Measurements from ENCODE around the gene ZNF593.

Gene ZNF593

GRCh38 chr1:26171084-26172072 lies 1.7 kb downstream of the ZNF593 start, which contains the start of gene ZNF593OS:
Gene ZNF593OS (minus strand): TSS chr1:26171832. CDS start chr1:26171661, 171 bp downstream.
- no peak for DNase-seq

DNA sequence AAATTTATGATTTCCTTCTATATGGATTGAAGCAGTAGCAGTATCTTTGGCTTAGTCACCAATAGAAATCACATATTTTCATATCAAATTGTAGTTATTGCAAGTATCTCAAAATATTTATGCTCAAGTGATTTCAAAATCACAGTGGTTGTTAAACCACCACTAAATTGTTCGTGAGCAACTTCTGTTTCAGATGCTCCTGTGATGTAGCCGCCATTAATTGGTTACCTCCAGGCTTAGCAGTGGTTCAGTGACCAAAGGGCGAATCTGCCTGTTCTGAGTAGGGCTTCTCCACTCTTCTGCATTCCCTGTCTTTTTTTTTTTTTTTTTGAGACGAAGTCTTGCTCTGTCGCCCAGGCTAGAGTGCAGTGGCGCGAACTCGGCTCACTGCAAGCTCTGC lies 5.6 kb downstream of the ZNF593 start:
- no peak for DNase-seq

- no peak for DNase-seq
Observed at GRCh38 chr1:26177182-26177684, 7.5 kb downstream of the ZNF593 start, which contains the start of gene CNKSR1. Gene CNKSR1 (plus strand): TSS chr1:26177491. CDS start chr1:26177548, 57 bp downstream.

GRCh38 chr1:26180010-26180506 lies 10.3 kb downstream of the ZNF593 start:
- DNase-seq: no peak

DNA sequence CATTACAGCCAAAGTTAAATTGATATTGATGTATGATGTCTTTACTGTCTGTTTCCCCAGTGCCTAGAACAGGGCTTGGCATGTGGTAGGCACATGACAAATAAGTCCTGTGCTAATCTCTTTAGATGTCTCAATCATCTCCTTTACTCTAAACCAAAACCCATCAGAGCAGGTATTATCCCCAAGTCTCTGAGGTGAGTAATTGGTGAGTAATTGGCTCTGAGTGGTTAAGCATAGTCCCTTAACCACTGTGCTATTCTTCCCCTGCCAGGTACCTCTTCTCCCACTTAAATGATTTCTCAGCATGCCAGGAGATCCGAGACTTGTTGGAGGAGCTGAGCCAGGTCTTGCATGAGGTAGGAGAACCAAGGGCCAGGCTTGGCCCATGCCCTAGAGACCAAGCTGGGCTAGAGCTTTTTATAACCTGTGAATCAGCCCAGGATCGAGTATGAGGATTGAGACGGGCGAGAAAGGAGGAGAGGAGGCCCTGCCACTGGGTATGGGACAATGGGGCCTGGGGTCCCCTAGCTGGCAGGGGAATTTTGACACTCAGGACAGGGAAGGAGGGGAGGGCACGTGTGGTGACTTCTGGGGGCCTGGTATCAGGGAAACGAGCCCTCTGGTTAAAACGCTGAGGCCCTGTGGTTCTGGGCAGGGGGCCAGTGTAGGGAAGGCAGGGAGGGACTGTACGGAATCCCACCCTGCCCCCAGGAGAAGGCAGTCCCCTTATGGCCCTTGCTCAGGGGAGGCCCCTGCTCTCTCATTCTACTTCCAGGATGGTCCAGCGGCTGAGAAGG lies 12.1 kb downstream of the ZNF593 start:
- DNase-seq: no peak

- no peak for DNase-seq
Observed at GRCh38 chr1:26182383-26182696, 12.6 kb downstream of the ZNF593 start.

GRCh38 chr1:26184086-26184485 lies 14.4 kb downstream of the ZNF593 start:
- no peak for DNase-seq

- DNase-seq: no peak
Observed at GRCh38 chr1:26184883-26185282, 15.2 kb downstream of the ZNF593 start.

DNA sequence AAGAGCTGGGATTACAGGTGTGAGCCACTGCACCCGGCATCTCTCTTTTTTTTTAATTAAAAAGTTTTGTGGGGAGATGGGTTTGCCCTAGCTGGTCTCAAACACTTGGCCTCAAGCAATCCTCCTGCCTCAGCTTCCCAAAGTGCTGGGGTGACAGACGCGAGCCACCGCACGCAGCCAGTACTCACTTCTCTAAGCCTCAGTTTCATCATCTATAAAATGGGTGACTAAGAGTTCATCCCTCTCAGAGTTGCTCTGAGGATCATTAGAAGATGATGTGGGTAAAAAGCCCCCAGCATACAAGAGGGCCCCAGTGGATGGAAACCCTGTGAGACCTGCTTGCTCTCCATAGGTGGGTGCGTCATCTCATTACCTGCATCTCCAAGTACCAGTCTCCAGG lies 18.2 kb downstream of the ZNF593 start:
- DNase-seq: no peak

DNA sequence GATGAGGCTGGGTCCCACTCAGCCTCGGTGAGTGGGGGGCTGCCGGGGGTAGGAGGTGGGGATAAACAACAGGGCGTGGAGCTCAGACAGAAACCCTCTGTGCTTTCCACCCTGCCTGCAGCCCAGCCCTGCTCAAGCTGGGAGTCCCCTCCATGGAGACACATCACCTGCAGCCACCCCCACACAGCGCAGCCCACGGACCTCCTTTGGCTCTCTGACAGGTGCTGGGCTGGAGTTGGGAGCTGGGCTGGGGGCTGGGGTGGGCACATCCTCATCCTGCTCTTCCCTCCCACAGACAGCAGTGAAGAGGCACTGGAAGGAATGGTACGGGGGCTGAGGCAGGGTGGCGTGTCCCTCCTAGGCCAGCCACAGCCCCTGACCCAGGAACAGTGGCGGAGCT lies 18.8 kb downstream of the ZNF593 start:
- no peak for DNase-seq

- no peak for DNase-seq
Observed at GRCh38 chr1:26189331-26189730, 19.6 kb downstream of the ZNF593 start.

- no peak for DNase-seq
Observed at GRCh38 chr1:26189751-26190275, 20.1 kb downstream of the ZNF593 start.

DNA sequence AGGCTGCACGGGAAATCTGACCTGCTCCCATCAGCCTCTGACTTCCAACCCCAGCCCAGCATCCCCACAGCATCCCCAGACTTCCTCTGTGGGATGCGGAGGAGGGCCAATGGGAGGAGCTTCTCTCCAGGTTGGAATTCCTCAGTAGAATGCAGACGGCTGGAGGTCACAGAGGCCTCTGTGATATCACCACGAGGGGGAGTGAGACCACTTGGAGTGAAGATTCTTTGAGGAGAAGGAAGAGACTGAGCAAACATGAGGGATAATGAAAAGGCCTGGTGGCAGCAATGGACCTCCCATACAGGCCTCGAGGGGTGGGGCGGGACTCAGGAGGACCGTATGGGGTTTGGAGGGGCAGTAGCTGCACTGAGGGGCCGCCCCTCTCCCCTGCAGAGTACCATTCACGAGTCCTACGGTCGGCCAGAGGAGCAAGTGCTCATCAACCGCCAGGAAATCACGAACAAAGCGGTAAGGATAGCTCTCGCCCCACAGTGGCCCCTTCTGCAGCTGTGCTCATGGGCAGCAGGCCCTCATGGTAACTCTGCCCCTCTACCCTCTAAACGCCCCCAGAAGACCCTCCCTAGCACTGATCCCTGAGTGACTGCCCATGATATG lies 20.8 kb downstream of the ZNF593 start, which contains the start of gene CATSPER4:
Gene CATSPER4, plus strand, starts transcription at position 230 of the 615 bp plus-strand sequence. Its CDS starts 26 bp downstream, at position 256.
- peak; percentile 28 to 38 for DNase-seq

DNA sequence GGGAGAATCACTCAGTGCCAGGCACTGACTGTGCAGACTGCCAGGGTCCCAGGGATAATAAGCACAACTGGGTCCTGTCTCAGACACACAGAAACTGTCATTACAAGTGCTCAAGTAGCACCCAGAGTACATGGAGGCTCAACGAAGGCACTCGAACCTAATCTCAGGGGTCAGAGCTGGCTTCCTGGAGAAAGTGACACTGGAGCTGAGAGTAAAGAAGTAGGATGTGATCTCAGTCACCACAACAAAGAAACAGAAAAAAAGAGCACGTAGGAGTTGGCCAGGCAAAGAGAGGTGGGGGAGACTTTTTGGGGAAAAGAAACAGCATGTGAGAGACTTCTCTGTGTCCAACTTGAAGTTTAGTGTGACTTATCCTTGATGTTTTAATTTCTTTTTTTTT lies 22.0 kb downstream of the ZNF593 start:
- DNase-seq: no peak

- DNase-seq: no peak
Observed at GRCh38 chr1:26195805-26196204, 26.1 kb downstream of the ZNF593 start.

- DNase-seq: no peak
Observed at GRCh38 chr1:26197301-26197700, 27.6 kb downstream of the ZNF593 start.

DNA sequence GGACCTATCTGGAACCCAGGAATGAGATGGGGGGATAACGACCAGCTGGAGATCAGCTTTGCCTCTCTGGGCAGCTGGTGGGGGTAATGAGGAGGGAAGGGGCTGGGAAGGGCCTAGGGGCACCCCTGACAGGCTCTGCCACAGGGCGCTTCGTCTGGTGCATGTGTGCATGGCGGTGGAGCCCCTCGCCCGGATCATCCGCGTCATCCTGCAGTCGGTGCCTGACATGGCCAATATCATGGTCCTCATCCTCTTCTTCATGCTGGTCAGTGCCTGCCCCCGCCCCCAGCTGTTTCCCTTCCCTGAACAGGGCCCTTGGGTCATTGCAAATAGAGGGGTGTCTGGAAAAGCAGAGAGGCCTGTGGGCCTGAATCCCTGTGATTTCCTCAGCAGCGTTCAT lies 28.1 kb downstream of the ZNF593 start:
- DNase-seq: no peak

DNA sequence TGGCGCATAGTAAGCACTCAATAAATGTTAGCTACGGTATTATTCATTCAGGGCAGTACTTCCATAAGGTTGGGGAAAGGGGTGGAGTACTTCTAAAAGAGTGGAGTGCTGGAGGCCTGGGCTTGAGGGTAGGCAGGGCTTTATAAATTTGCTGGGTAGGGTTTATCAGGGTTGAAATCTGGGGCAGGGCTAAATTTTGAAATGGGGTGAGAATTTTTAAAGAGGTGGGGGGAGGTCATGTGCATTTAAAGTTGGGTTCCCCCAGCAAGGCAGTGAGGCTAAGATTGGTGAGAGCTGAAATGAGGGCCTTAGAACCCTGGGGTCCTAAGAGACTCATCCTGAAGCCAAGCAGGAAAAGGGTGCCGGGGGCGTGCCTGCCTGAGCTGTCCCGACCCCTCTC lies 30.7 kb downstream of the ZNF593 start:
- DNase-seq: no peak

- no peak for DNase-seq
Observed at GRCh38 chr1:26203642-26204318, 34.1 kb downstream of the ZNF593 start.

GRCh38 chr1:26210147-26210870 lies 40.6 kb downstream of the ZNF593 start:
- DNase-seq: no peak

DNA sequence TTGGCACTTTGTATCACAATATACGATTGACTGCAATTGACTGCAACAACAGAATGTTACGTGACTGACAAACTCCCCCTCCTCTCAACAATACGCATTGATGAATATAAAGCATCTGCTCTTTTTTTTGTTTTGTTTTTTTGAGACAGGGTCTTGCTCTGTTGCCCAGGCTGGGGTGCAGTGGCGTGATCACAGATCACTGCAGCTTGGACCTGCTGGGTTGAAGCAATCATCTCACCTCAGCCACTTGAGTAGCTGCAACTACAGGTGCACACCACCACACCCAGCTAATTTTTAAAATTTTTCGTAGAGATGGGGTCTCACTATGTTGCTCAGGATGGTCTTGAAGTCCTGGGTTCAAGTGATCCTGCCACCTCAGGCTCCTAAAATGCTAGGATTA lies 43.0 kb downstream of the ZNF593 start:
- DNase-seq: no peak

Measured in Kasumi-1 (cell line).